GM06990 (cell line): Measurements from ENCODE around the gene RAG2.

ENCODE experiments used
- DNase-seq: peaks from one replicate; pipeline ENCODE4 v3.0.0-alpha.2; 2011; ENCODE audit not compliant: insufficient read length; ENCODE audit errors: extremely low read depth
- H3K27me3 ChIP-seq: replicated peaks from 2 replicates; pipeline ENCODE4 v1.6.0; 2011; ENCODE audit warnings: low read length; ENCODE audit not compliant: control insufficient read depth, insufficient read depth
- H3K36me3 ChIP-seq: 2 replicates; pipeline ENCODE4 v1.5.1; 2011; ENCODE audit warnings: low read length; ENCODE audit not compliant: control insufficient read depth, insufficient read depth
- H3K4me3 ChIP-seq: replicated peaks from 2 replicates; pipeline ENCODE4 v1.5.1; 2011; ENCODE audit warnings: low read depth, mild to moderate bottlenecking, control low read depth, low read length
- CTCF ChIP-seq: IDR thresholded peaks from 2 replicates; pipeline ENCODE4 v1.5.1; 2011; ENCODE audit warnings: low read length, control low read depth, mild to moderate bottlenecking, inconsistent platforms; ENCODE audit not compliant: insufficient read depth, poor library complexity, severe bottlenecking

RAG2 gene

GRCh38 chr11:36596880-36597279 is 1.2 kb downstream of the RAG2 start:
- TF ChIP-seq CTCF: no peak
- no peak for DNase-seq
- no peaks in the 10 kb centered on the region for H3K36me3 ChIP-seq
- H3K27me3 ChIP-seq: peaks cover 4% of the 10 kb centered on the region
- no peak overlapping the region for H3K4me3 ChIP-seq

- Histone ChIP-seq H3K4me3 (peak within 1 kb of the TSS; percentile 4), H3K27me3 (peaks cover 3% of the 10 kb centered on the region), H3K36me3 (no peaks in the 10 kb centered on the region)
- no peak for DNase-seq
- TF ChIP-seq CTCF: no peak
Measured at GRCh38 chr11:36594316-36594989, 3.6 kb downstream of the RAG2 start, which contains the start of gene IFTAP. IFTAP (plus strand) TSS chr11:36594502; CDS start chr11:36610104, 15,602 bp downstream.

GRCh38 chr11:36591433-36591832 is 6.6 kb downstream of the RAG2 start:
- H3K4me3 ChIP-seq: no peak overlapping the region
- no peaks in the 10 kb centered on the region for H3K36me3 ChIP-seq
- no peak for TF ChIP-seq CTCF
- DNase-seq: no peak
- H3K27me3 ChIP-seq: peaks cover 3% of the 10 kb centered on the region

GRCh38 chr11:36590513-36590912 is 7.5 kb downstream of the RAG2 start:
- no peak overlapping the region for H3K4me3 ChIP-seq
- H3K36me3 ChIP-seq: no peaks in the 10 kb centered on the region
- peaks cover 3% of the 10 kb centered on the region for H3K27me3 ChIP-seq
- TF ChIP-seq CTCF: no peak
- no peak for DNase-seq

- DNase-seq: no peak
- no peak for TF ChIP-seq CTCF
- Histone ChIP-seq H3K27me3 (no peaks in the 10 kb centered on the region), H3K36me3 (no peaks in the 10 kb centered on the region), H3K4me3 (no peak overlapping the region)
Measured at GRCh38 chr11:36588099-36588498, 9.9 kb downstream of the RAG2 start.

GRCh38 chr11:36586543-36586942 is 11.5 kb downstream of the RAG2 start:
- no peak for TF ChIP-seq CTCF
- DNase-seq: no peak
- H3K36me3 ChIP-seq: no peaks in the 10 kb centered on the region
- no peak overlapping the region for H3K4me3 ChIP-seq
- H3K27me3 ChIP-seq: no peaks in the 10 kb centered on the region
